ENCODE measurements around the gene SUCLA2.
A peak's percentile ranks its signal among the peaks of the same experiment; 100 is the strongest.
"Not testable (repeated sequence)": the region's sequence is repeated elsewhere in the genome, so short reads cannot be mapped to it uniquely, and the experiment has no call there.

SUCLA2 gene

GRCh38 chr13:48001114-48001881, at the start of gene SUCLA2:
Gene SUCLA2, minus strand, starts transcription at chr13:48001273. Its CDS starts 4 bp downstream, at chr13:48001269.
- DNase-seq (ENCODE audit: low read depth) = peak; percentile 72

- no peak for DNase-seq (ENCODE audit: low read depth)
These were observed 49.5 kb upstream of the SUCLA2 start for GRCh38 chr13:48050550-48050949.

GRCh38 chr13:48043789-48044503, 42.9 kb upstream of the SUCLA2 start:
- DNase-seq (ENCODE audit: low read depth) = no peak

GRCh38 chr13:48042894-48043293, 41.8 kb upstream of the SUCLA2 start:
- no peak for DNase-seq (ENCODE audit: low read depth)

GRCh38 chr13:48040896-48041295, 39.8 kb upstream of the SUCLA2 start:
- DNase-seq (ENCODE audit: low read depth) = no peak

- DNase-seq (ENCODE audit: low read depth) = no peak
These were observed 39.0 kb upstream of the SUCLA2 start for GRCh38 chr13:48040049-48040448.

GRCh38 chr13:48038761-48039160, 37.7 kb upstream of the SUCLA2 start:
- DNase-seq (ENCODE audit: low read depth) = no peak

- DNase-seq (ENCODE audit: low read depth) = peak; percentile 90
These were observed 36.5 kb upstream of the SUCLA2 start, which contains the start of gene NUDT15 for GRCh38 chr13:48037346-48038173. Gene NUDT15, plus strand, starts transcription at chr13:48037726. Its CDS starts 21 bp downstream, at chr13:48037747.

- DNase-seq (ENCODE audit: low read depth) = no peak
These were observed 28.8 kb upstream of the SUCLA2 start for GRCh38 chr13:48029859-48030258.

GRCh38 chr13:48028066-48028465, 27.0 kb upstream of the SUCLA2 start:
- DNase-seq (ENCODE audit: low read depth) = no peak

- no peak for DNase-seq (ENCODE audit: low read depth)
These were observed 18.7 kb upstream of the SUCLA2 start for GRCh38 chr13:48019796-48020195.

- no peak for DNase-seq (ENCODE audit: low read depth)
These were observed 17.6 kb upstream of the SUCLA2 start for GRCh38 chr13:48018637-48019036.

- DNase-seq (ENCODE audit: low read depth) = no peak
These were observed 13.3 kb upstream of the SUCLA2 start for GRCh38 chr13:48014359-48014758.

- DNase-seq (ENCODE audit: low read depth) = no peak
These were observed 11.6 kb upstream of the SUCLA2 start for GRCh38 chr13:48012668-48013067.

GRCh38 chr13:48010698-48011097, 9.6 kb upstream of the SUCLA2 start:
- no peak for DNase-seq (ENCODE audit: low read depth)

GRCh38 chr13:48009284-48009683, 8.2 kb upstream of the SUCLA2 start:
- no peak for DNase-seq (ENCODE audit: low read depth)

GRCh38 chr13:48006396-48006795, 5.3 kb upstream of the SUCLA2 start:
- DNase-seq (ENCODE audit: low read depth) = no peak

GRCh38 chr13:48004201-48004600, 3.1 kb upstream of the SUCLA2 start:
- no peak for DNase-seq (ENCODE audit: low read depth)

- DNase-seq (ENCODE audit: low read depth) = not testable (repeated sequence)
These were observed 926 bp upstream of the SUCLA2 start for GRCh38 chr13:48001999-48002398.

- no peak for DNase-seq (ENCODE audit: low read depth)
These were observed 437 bp downstream of the SUCLA2 start for GRCh38 chr13:48000559-48001113.

- no peak for DNase-seq (ENCODE audit: low read depth)
These were observed 1.1 kb downstream of the SUCLA2 start for GRCh38 chr13:47999973-48000372.

- DNase-seq (ENCODE audit: low read depth) = no peak
These were observed 3.7 kb downstream of the SUCLA2 start for GRCh38 chr13:47997384-47997783.
